ENCODE results near the gene GPR183.

Gene GPR183

GRCh38 chr13:99339230-99339721 is 32.1 kb upstream of the GPR183 start:
- no peak for DNase-seq

GRCh38 chr13:99335603-99336002 is 28.4 kb upstream of the GPR183 start:
- no peak for DNase-seq

- no peak for DNase-seq
Measured at GRCh38 chr13:99335087-99335486, 27.9 kb upstream of the GPR183 start.

- no peak for DNase-seq
Measured at GRCh38 chr13:99334221-99334620, 27.0 kb upstream of the GPR183 start.

- DNase-seq: no peak
Measured at GRCh38 chr13:99332456-99332855, 25.3 kb upstream of the GPR183 start.

- no peak for DNase-seq
Measured at GRCh38 chr13:99331881-99332293, 24.7 kb upstream of the GPR183 start.

GRCh38 chr13:99330942-99331341 is 23.7 kb upstream of the GPR183 start:
- no peak for DNase-seq

GRCh38 chr13:99329477-99329876 is 22.3 kb upstream of the GPR183 start:
- no peak for DNase-seq

- no peak for DNase-seq
Measured at GRCh38 chr13:99327761-99328160, 20.6 kb upstream of the GPR183 start.

- no peak for DNase-seq
Measured at GRCh38 chr13:99327126-99327525, 19.9 kb upstream of the GPR183 start.

GRCh38 chr13:99326012-99326411 is 18.8 kb upstream of the GPR183 start:
- DNase-seq: no peak

GRCh38 chr13:99323488-99323887 is 16.3 kb upstream of the GPR183 start:
- no peak for DNase-seq

GRCh38 chr13:99322297-99323103 is 15.3 kb upstream of the GPR183 start:
- no peak for DNase-seq

- no peak for DNase-seq
Measured at GRCh38 chr13:99321709-99322108, 14.5 kb upstream of the GPR183 start.

GRCh38 chr13:99320693-99321481 is 13.7 kb upstream of the GPR183 start:
- DNase-seq: no peak

- no peak for DNase-seq
Measured at GRCh38 chr13:99316657-99317256, 9.6 kb upstream of the GPR183 start.

- no peak for DNase-seq
Measured at GRCh38 chr13:99316224-99316623, 9.0 kb upstream of the GPR183 start.

GRCh38 chr13:99315186-99315585 is 8.0 kb upstream of the GPR183 start:
- no peak for DNase-seq

- DNase-seq: no peak
Measured at GRCh38 chr13:99314640-99315176, 7.5 kb upstream of the GPR183 start.

- no peak for DNase-seq
Measured at GRCh38 chr13:99313941-99314340, 6.7 kb upstream of the GPR183 start.

GRCh38 chr13:99313501-99313900 is 6.3 kb upstream of the GPR183 start:
- DNase-seq: no peak

GRCh38 chr13:99312493-99312883 is 5.3 kb upstream of the GPR183 start:
- no peak for DNase-seq

GRCh38 chr13:99311748-99312492 is 4.7 kb upstream of the GPR183 start:
- DNase-seq: no peak

Measured in activated CD4-positive, CD25-positive, alpha-beta regulatory T cell treated with anti-CD3 and anti-CD28 coated beads, Interleukin-2, amount 50 U/mL, for 72 hours (primary cell).